HepG2 (cell line): ENCODE data around the gene MASP1. TPM values are rescaled to one million over a fixed set of nuclear protein-coding genes. Genes with fewer than 3 reads are reported as not detected.

Experiments
- AGO2 ChIP-seq: fragments of 200-400 bp; formaldehyde crosslinking; optimal IDR thresholded peaks from 2 replicates; pipeline ENCODE3; 2017; ENCODE audit warnings: mild to moderate bottlenecking, low read depth, low read length, moderate library complexity
- ASH2L ChIP-seq: fragments of 300-600, 200-600 bp; sonication (generic); IDR thresholded peaks from 2 replicates; pipeline ENCODE4 v1.7.0; 2017; ENCODE audit warnings: low read depth, mild to moderate bottlenecking, moderate library complexity, mixed read lengths, low read length; ENCODE audit not compliant: insufficient read length
- FOXM1 ChIP-seq: sonication (generic); formaldehyde crosslinking; IDR thresholded peaks from 2 replicates; pipeline ENCODE4 v1.5.0; 2020; ENCODE audit warnings: missing genetic modification reagents
- KDM1A ChIP-seq: IDR thresholded peaks from 2 replicates; pipeline ENCODE4 v1.6.1; 2016; ENCODE audit warnings: missing compliant biosample characterization
- KMT2A ChIP-seq: sonication (generic); formaldehyde crosslinking; IDR thresholded peaks from 2 replicates; pipeline ENCODE4 v1.4.0; 2020; ENCODE audit warnings: missing genetic modification reagents
- MED8 ChIP-seq: sonication (generic); formaldehyde crosslinking; IDR thresholded peaks from 2 replicates; pipeline ENCODE4 v1.8.1; 2023; ENCODE audit warnings: mild to moderate bottlenecking, missing genetic modification reagents; ENCODE audit not compliant: insufficient replicate concordance
- MXD4 ChIP-seq: IDR thresholded peaks from 2 replicates; pipeline ENCODE4 v1.6.1; 2016; ENCODE audit warnings: mild to moderate bottlenecking, missing biosample characterization, missing genetic modification reagents
- NFE2L2 ChIP-seq: fragments of 150-350 bp; IDR thresholded peaks from 2 replicates; pipeline ENCODE4 v1.6.1; 2014; ENCODE audit warnings: low read length
- NR2F2 ChIP-seq: IDR thresholded peaks from 2 replicates; pipeline ENCODE4 v1.6.1; 2012; ENCODE audit warnings: low read depth, inconsistent platforms, borderline replicate concordance
- SALL2 ChIP-seq: sonication (generic); formaldehyde crosslinking; IDR thresholded peaks from 2 replicates; pipeline ENCODE4 v1.8.1; 2023; ENCODE audit warnings: mild to moderate bottlenecking, missing genetic modification reagents, inconsistent platforms
- SRSF9 ChIP-seq: fragments of 200-400 bp; formaldehyde crosslinking; IDR thresholded peaks from 2 replicates; pipeline ENCODE4 v1.6.1; 2018; ENCODE audit warnings: borderline replicate concordance, mild to moderate bottlenecking, low read depth, low read length; ENCODE audit not compliant: insufficient read depth, poor library complexity, severe bottlenecking
- TBP ChIP-seq: sonication (generic); formaldehyde crosslinking; IDR thresholded peaks from 2 replicates; pipeline ENCODE4 v1.5.0; 2020; ENCODE audit warnings: missing genetic modification reagents
- ZFY ChIP-seq: sonication (generic); formaldehyde crosslinking; IDR thresholded peaks from 2 replicates; pipeline ENCODE4 v1.4.0; 2020; ENCODE audit warnings: missing genetic modification reagents
- ZMAT3 ChIP-seq: sonication (generic); formaldehyde crosslinking; conservative IDR thresholded peaks from 2 replicates; pipeline ENCODE4 v1.7.0; 2021; ENCODE audit warnings: missing genetic modification reagents
- ZNF282 ChIP-seq: fragments of 450-650 bp; IDR thresholded peaks from 2 replicates; pipeline ENCODE4 v1.6.1; 2018; ENCODE audit not compliant: partially characterized antibody
- ZNF33B ChIP-seq: sonication (generic); formaldehyde crosslinking; IDR thresholded peaks from 2 replicates; pipeline ENCODE4 v1.5.1; 2020; ENCODE audit warnings: mild to moderate bottlenecking, missing genetic modification reagents
- ZNF451 ChIP-seq: sonication (generic); formaldehyde crosslinking; IDR thresholded peaks from 2 replicates; pipeline ENCODE4 v1.5.0; 2020; ENCODE audit warnings: mild to moderate bottlenecking, missing genetic modification reagents
- ZNF761 ChIP-seq: sonication (generic); formaldehyde crosslinking; conservative IDR thresholded peaks from 2 replicates; pipeline ENCODE4 v1.4.0; 2020; ENCODE audit warnings: mild to moderate bottlenecking, missing genetic modification reagents
- ZNF816 ChIP-seq: sonication (generic); formaldehyde crosslinking; IDR thresholded peaks from 2 replicates; pipeline ENCODE4 v1.8.0; 2022; ENCODE audit warnings: missing genetic modification reagents, mild to moderate bottlenecking, borderline replicate concordance
- polyA plus RNA-seq, 8 experiments: library from polyadenylated mRNA; depleted of rRNA in 3 of 8; stranded (reverse) in 7 of 8; unstranded in 1 of 8; fragments of >200 nt; fragmentation: Illumina TruSeq in 4 of 8; extraction: Trizol in 4 of 8; gene quantifications; 2 replicates each; pipeline versions ENCODE4 v1.2.1 to v1.2.3, GENCODE V29; 2011 to 2016; ENCODE audit warnings: low read depth in 4 of 8, missing spikeins in 1 of 8, mixed read lengths in 1 of 8; ENCODE audit not compliant: insufficient read depth in 1 of 8
- total RNA-seq, 5 experiments: library from RNA; depleted of rRNA; stranded (reverse); fragments of >200 nt; fragmentation: Illumina TruSeq; extraction: Trizol; gene quantifications; 2 replicates each; pipeline ENCODE4 v1.2.3, GENCODE V29; 2016; ENCODE audit warnings: low read depth in 1 of 5
- TF ChIP-seq, protein P1 (sequence below): sonication (generic); formaldehyde crosslinking; IDR thresholded peaks from 2 replicates; pipeline ENCODE4 v1.8.0; 2022; ENCODE audit warnings: missing genetic modification reagents, mild to moderate bottlenecking, borderline replicate concordance
- TF ChIP-seq, protein P2 (sequence below): IDR thresholded peaks from 2 replicates; pipeline ENCODE4 v1.6.1; 2012; ENCODE audit warnings: low read length, improper control_type of control experiment
- TF ChIP-seq, protein P3 (sequence below): sonication (generic); formaldehyde crosslinking; IDR thresholded peaks from 2 replicates; pipeline ENCODE4 v1.5.0; 2020; ENCODE audit warnings: mild to moderate bottlenecking, missing genetic modification reagents, borderline replicate concordance
- TF ChIP-seq, protein P4 (sequence below): IDR thresholded peaks from 2 replicates; pipeline ENCODE4 v1.6.1; 2016; ENCODE audit warnings: mild to moderate bottlenecking

The MASP1 gene
- total and polyA plus RNA-seq, 2 of the 13 experiments (the other 11 are each of a cell fraction or from before 2014, with no cell fraction given), result 10.8 to 56.0 TPM

DNA sequence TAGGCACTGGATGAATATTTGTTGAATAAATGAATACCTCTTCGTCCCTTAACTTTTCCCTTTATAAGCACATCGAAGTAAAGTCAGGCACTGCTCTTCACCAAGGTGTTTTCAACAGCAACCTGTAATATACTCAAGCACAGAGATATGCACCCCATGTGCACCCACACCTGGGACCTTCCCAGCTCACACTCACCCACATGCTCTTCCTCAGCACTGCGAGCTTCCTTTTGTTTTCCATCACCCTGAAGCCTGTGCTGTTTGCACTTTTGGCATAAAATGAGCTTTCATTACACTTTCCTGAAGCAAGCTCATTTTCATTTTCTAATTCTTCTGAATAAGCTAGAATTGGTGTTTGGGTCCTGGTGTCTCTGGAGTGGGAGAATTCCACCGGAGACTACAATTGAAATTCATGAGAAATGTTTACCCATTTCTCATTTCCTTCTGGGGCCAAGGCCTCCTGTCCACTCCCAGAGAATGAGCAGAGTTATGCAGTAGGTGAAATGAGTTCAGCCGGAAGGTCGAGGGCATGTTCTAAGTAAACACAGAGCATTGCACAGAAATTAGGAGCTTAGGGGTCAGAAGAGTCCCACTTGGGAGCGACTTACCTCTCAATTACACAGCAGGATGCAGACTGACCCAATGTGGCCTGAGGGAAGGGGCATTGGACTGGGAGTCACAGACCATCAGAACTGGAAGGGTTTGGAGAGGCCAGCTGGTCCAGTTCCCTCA is 15.0 kb downstream of the MASP1 start (continued):
- TF ChIP-seq AGO2, result no peak
- TF ChIP-seq FOXM1 (CRISPR knock-in tag), result no peak
- TF ChIP-seq KDM1A (CRISPR knock-in tag), result 0 out of 2 replicates have a peak, but pooled peaks have one; percentile 38
- no peak for TF ChIP-seq MED8 (CRISPR knock-in tag)
- TF ChIP-seq ZNF451 (CRISPR knock-in tag), result no peak
- no peak for TF ChIP-seq NFE2L2
- TF ChIP-seq, protein P1, sequence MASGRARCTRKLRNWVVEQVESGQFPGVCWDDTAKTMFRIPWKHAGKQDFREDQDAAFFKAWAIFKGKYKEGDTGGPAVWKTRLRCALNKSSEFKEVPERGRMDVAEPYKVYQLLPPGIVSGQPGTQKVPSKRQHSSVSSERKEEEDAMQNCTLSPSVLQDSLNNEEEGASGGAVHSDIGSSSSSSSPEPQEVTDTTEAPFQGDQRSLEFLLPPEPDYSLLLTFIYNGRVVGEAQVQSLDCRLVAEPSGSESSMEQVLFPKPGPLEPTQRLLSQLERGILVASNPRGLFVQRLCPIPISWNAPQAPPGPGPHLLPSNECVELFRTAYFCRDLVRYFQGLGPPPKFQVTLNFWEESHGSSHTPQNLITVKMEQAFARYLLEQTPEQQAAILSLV (CRISPR knock-in tag), result no peak
- TF ChIP-seq ASH2L, result peak; percentile 27
- TF ChIP-seq, protein P2, sequence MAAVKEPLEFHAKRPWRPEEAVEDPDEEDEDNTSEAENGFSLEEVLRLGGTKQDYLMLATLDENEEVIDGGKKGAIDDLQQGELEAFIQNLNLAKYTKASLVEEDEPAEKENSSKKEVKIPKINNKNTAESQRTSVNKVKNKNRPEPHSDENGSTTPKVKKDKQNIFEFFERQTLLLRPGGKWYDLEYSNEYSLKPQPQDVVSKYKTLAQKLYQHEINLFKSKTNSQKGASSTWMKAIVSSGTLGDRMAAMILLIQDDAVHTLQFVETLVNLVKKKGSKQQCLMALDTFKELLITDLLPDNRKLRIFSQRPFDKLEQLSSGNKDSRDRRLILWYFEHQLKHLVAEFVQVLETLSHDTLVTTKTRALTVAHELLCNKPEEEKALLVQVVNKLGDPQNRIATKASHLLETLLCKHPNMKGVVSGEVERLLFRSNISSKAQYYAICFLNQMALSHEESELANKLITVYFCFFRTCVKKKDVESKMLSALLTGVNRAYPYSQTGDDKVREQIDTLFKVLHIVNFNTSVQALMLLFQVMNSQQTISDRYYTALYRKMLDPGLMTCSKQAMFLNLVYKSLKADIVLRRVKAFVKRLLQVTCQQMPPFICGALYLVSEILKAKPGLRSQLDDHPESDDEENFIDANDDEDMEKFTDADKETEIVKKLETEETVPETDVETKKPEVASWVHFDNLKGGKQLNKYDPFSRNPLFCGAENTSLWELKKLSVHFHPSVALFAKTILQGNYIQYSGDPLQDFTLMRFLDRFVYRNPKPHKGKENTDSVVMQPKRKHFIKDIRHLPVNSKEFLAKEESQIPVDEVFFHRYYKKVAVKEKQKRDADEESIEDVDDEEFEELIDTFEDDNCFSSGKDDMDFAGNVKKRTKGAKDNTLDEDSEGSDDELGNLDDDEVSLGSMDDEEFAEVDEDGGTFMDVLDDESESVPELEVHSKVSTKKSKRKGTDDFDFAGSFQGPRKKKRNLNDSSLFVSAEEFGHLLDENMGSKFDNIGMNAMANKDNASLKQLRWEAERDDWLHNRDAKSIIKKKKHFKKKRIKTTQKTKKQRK, result no peak
- peak; percentile 97 for TF ChIP-seq NR2F2
- TF ChIP-seq ZNF282, result no peak
- no peak for TF ChIP-seq ZNF761 (CRISPR knock-in tag)
- TF ChIP-seq MXD4, result 0 out of 2 replicates have a peak, but pooled peaks have one; percentile 27
- TF ChIP-seq TBP (CRISPR knock-in tag), result no peak
- no peak for TF ChIP-seq SRSF9
- TF ChIP-seq, protein P3, sequence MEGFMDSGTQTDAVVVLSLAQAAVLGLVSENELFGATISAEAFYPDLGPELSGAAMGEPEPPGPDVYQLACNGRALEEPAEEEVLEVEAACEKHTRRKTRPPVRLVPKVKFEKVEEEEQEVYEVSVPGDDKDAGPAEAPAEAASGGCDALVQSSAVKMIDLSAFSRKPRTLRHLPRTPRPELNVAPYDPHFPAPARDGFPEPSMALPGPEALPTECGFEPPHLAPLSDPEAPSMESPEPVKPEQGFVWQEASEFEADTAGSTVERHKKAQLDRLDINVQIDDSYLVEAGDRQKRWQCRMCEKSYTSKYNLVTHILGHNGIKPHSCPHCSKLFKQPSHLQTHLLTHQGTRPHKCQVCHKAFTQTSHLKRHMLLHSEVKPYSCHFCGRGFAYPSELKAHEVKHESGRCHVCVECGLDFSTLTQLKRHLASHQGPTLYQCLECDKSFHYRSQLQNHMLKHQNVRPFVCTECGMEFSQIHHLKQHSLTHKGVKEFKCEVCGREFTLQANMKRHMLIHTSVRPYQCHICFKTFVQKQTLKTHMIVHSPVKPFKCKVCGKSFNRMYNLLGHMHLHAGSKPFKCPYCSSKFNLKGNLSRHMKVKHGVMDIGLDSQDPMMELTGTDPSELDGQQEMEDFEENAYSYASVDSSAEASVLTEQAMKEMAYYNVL (CRISPR knock-in tag), result peak; percentile 91
- no peak for TF ChIP-seq SALL2 (CRISPR knock-in tag)
- TF ChIP-seq ZNF816 (CRISPR knock-in tag), result no peak; the same call in 1 of the 2 replicates
- TF ChIP-seq ZMAT3 (CRISPR knock-in tag), result no peak; the same call in 1 of the 2 replicates
- no peak for TF ChIP-seq ZNF33B
- TF ChIP-seq KMT2A (CRISPR knock-in tag), result peak; percentile 42; the same call in 1 of the 2 replicates
- TF ChIP-seq ZFY (CRISPR knock-in tag), result no peak
- TF ChIP-seq, protein P4, sequence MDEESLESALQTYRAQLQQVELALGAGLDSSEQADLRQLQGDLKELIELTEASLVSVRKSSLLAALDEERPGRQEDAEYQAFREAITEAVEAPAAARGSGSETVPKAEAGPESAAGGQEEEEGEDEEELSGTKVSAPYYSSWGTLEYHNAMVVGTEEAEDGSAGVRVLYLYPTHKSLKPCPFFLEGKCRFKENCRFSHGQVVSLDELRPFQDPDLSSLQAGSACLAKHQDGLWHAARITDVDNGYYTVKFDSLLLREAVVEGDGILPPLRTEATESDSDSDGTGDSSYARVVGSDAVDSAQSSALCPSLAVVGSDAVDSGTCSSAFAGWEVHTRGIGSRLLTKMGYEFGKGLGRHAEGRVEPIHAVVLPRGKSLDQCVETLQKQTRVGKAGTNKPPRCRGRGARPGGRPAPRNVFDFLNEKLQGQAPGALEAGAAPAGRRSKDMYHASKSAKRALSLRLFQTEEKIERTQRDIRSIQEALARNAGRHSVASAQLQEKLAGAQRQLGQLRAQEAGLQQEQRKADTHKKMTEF (CRISPR knock-in tag), result peak; percentile 95
